ENCODE data around the gene LRG1. TPM values are rescaled to one million over a fixed set of nuclear protein-coding genes. Genes with fewer than 3 reads are reported as not detected.

The LRG1 gene
- total and polyA plus RNA-seq, 12 donors: 0.33 to 52.5 (median 1.6) TPM; not detected in 1

DNA sequence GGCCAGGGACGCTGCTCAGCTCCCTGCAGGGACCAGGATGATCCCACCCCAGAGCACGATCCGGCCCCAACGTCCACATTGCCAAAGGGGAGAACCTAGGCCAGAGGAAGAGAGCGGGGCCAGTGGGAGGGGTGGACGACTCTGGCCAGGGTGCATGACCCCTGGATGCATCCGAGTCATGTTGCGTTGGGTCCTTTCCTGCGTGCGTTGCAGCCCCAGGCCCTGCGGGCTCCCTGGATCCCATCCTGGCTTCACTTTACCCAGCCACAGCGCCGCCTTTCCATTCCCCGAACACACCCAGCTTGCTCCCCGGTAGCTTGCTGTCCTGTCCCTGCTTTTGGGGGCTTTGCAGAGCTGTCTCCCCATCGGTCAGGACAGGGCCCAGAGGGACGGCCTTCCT lies 32.0 kb downstream of the LRG1 start:
- no peaks in the 10 kb centered on the region for H3K9me3 ChIP-seq (replicated peaks in 1 of 3)

DNA sequence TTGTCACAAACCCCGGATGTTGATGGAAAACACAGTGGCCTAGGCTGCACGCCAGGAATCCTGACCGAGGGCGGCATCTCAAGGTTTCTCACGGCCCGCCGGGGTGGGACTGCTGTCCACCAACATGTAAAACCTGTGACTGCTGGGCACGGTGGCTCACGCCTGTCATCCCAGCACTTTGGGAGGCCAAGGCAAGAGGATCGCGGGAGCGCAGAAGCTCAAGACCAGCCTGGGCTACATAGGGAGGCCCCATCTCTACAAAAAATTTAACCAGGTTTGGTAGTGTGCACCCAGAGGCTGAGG lies 32.7 kb downstream of the LRG1 start:
- H3K36me3 ChIP-seq (replicated peaks in 1 of 2): peaks cover 0 to 8% of the 10 kb centered on the region in 2 donors
- H3K27ac ChIP-seq: no peak overlapping the region
- peaks cover 0 to 8% of the 10 kb centered on the region in 2 donors for H3K4me1 ChIP-seq (replicated peaks in 1 of 2)
- 49 to 56% (median 51%) methylated on average over 5 to 12 of the region's 12 CpGs for WGBS, 4 donors
- no peak overlapping the region for H3K4me3 ChIP-seq
- peak in 5 of 7 donors; percentile 39 to 61 (median 56) for DNase-seq
- H3K27me3 ChIP-seq: no peaks in the 10 kb centered on the region
- intact Hi-C loops (cut with DNase I): no loop called here
- H3K9me3 ChIP-seq (replicated peaks in 1 of 3): no peaks in the 10 kb centered on the region
- TF ChIP-seq, protein P1, sequence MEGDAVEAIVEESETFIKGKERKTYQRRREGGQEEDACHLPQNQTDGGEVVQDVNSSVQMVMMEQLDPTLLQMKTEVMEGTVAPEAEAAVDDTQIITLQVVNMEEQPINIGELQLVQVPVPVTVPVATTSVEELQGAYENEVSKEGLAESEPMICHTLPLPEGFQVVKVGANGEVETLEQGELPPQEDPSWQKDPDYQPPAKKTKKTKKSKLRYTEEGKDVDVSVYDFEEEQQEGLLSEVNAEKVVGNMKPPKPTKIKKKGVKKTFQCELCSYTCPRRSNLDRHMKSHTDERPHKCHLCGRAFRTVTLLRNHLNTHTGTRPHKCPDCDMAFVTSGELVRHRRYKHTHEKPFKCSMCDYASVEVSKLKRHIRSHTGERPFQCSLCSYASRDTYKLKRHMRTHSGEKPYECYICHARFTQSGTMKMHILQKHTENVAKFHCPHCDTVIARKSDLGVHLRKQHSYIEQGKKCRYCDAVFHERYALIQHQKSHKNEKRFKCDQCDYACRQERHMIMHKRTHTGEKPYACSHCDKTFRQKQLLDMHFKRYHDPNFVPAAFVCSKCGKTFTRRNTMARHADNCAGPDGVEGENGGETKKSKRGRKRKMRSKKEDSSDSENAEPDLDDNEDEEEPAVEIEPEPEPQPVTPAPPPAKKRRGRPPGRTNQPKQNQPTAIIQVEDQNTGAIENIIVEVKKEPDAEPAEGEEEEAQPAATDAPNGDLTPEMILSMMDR (IDR thresholded peaks at IDR 0.05): no peak
- TF ChIP-seq POLR2A (IDR thresholded peaks at IDR 0.05): no peak

More for the DNA sequence above, 32.0 kb downstream of the LRG1 start:
- no peak for DNase-seq
- Histone ChIP-seq H3K4me1 (replicated peaks in 1 of 2) (peaks cover 0 to 8% of the 10 kb centered on the region in 2 donors), H3K4me3 (no peak overlapping the region), H3K36me3 (replicated peaks in 1 of 2) (peaks cover 0 to 3% of the 10 kb centered on the region in 2 donors), H3K27ac (no peak overlapping the region), H3K27me3 (no peaks in the 10 kb centered on the region)
- TF ChIP-seq, protein P1 (IDR thresholded peaks at IDR 0.05): no peak
- TF ChIP-seq POLR2A (IDR thresholded peaks at IDR 0.05): no peak
- WGBS, 4 donors: 83 to 93% (median 86%) methylated on average over 7 to 17 of the region's 17 CpGs
- intact Hi-C loops (cut with DNase I): no loop called here

GRCh38 chr19:4506449-4507149 lies 33.2 kb downstream of the LRG1 start:
- no peak for DNase-seq
- intact Hi-C loops (cut with DNase I): no loop called here
- Histone ChIP-seq H3K4me1 (replicated peaks in 1 of 2) (peaks cover 0 to 8% of the 10 kb centered on the region in 2 donors), H3K36me3 (replicated peaks in 1 of 2) (peaks cover 0 to 13% of the 10 kb centered on the region in 2 donors), H3K4me3 (no peak overlapping the region), H3K27ac (no peak overlapping the region), H3K27me3 (no peaks in the 10 kb centered on the region), H3K9me3 (replicated peaks in 1 of 3) (no peaks in the 10 kb centered on the region)
- 62 to 75% (median 70%) methylated on average over 12 to 17 of the region's 17 CpGs for WGBS, 4 donors
- TF ChIP-seq, protein P1 (IDR thresholded peaks at IDR 0.05): no peak
- no peak for TF ChIP-seq POLR2A (IDR thresholded peaks at IDR 0.05)

DNA sequence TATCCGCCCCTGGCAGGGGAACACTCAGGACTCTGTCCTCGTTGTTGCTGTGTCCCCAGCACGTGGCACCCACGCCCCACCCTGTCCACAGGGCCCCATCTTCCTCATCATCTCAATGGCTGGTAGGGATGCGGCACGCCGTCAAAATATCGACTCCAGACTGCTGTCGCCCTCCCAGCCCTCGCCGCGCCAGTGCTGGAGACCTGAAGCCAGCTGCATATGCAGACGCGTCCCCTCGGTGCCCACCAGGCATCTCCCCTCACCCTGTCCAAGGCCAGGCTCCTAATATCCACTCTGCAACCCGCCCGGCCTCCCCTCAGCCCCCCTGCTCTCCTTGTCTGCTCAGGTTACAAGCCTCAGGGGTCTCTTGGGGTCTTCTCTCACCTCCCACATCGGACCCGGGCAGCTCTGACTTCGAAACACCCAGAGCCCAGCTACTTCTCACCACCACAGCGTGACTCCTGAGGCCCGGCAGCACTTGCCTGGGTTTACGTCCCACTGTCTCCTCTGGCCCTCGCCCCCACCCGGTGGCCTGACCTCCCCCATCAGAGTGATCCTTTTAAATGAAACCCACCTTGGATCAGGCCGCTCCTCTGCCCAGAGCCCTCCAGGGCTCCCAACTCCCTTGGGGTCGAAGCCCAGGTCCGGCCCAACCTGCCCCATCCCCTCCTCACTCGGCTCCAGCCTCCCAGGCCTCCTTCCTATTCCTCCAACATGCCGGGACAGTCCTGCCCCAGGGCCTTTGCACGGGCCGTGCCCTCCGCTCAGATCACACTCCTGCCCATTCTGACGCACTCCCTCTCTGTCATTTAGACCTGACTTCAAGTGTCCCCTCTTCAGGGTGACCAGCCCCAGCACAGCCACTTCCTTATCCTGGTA lies 34.0 kb downstream of the LRG1 start:
- Histone ChIP-seq H3K9me3 (replicated peaks in 1 of 3) (no peaks in the 10 kb centered on the region), H3K4me1 (replicated peaks in 1 of 2) (peaks cover 0 to 8% of the 10 kb centered on the region in 2 donors), H3K4me3 (no peak overlapping the region), H3K27ac (no peak overlapping the region), H3K36me3 (replicated peaks in 1 of 2) (peaks cover 0 to 21% of the 10 kb centered on the region in 2 donors), H3K27me3 (no peaks in the 10 kb centered on the region)
- 94 to 96% (median 95%) methylated on average over 30 to 34 of the region's 34 CpGs for WGBS, 4 donors
- DNase-seq: no peak
- intact Hi-C loops (cut with DNase I): no loop called here
- TF ChIP-seq POLR2A (IDR thresholded peaks at IDR 0.05): no peak
- TF ChIP-seq, protein P1 (IDR thresholded peaks at IDR 0.05): no peak

Measured in adrenal gland (tissue), 12 donors.